Measurements from ENCODE around the gene SLC22A17.

Gene SLC22A17

GRCh38 chr14:23361320-23361719 is 8.6 kb upstream of the SLC22A17 start:
- DNase-seq: no peak

GRCh38 chr14:23360496-23360895 is 7.8 kb upstream of the SLC22A17 start:
- no peak for DNase-seq

- no peak for DNase-seq
Observed at GRCh38 chr14:23359722-23360447, 7.2 kb upstream of the SLC22A17 start.

GRCh38 chr14:23359167-23359626 is 6.5 kb upstream of the SLC22A17 start:
- no peak for DNase-seq

GRCh38 chr14:23358553-23359166 is 6.0 kb upstream of the SLC22A17 start:
- DNase-seq: no peak

- DNase-seq: no peak
Observed at GRCh38 chr14:23358042-23358441, 5.4 kb upstream of the SLC22A17 start.

GRCh38 chr14:23357261-23357660 is 4.6 kb upstream of the SLC22A17 start:
- no peak for DNase-seq

GRCh38 chr14:23356662-23357061 is 4.0 kb upstream of the SLC22A17 start:
- no peak for DNase-seq

GRCh38 chr14:23355871-23356435 is 3.3 kb upstream of the SLC22A17 start:
- DNase-seq: no peak

- no peak for DNase-seq
Observed at GRCh38 chr14:23354990-23355389, 2.3 kb upstream of the SLC22A17 start.

GRCh38 chr14:23353433-23353780 is 720 bp upstream of the SLC22A17 start:
- DNase-seq: no peak

- no peak for DNase-seq
Observed at GRCh38 chr14:23351681-23352505, 794 bp downstream of the SLC22A17 start.

GRCh38 chr14:23349156-23349845 is 3.4 kb downstream of the SLC22A17 start:
- DNase-seq: no peak

GRCh38 chr14:23348297-23348655 is 4.4 kb downstream of the SLC22A17 start:
- no peak for DNase-seq

GRCh38 chr14:23347406-23348296 is 5.0 kb downstream of the SLC22A17 start:
- DNase-seq: no peak

GRCh38 chr14:23346693-23347405 is 5.8 kb downstream of the SLC22A17 start:
- no peak for DNase-seq

- no peak for DNase-seq
Observed at GRCh38 chr14:23345987-23346692, 6.5 kb downstream of the SLC22A17 start.

- DNase-seq: no peak
Observed at GRCh38 chr14:23344481-23344880, 8.2 kb downstream of the SLC22A17 start.

GRCh38 chr14:23339506-23340268 is 13.0 kb downstream of the SLC22A17 start:
- no peak for DNase-seq

- no peak for DNase-seq
Observed at GRCh38 chr14:23335623-23336022, 17.1 kb downstream of the SLC22A17 start.

Data from KG1 (cell line).